Fibroblast of peridontal ligament (primary cell): Measurements from ENCODE around the gene TNFAIP8.

Experiments used
- DNase-seq: peaks from one replicate; pipeline ENCODE4 v3.0.0-alpha.2; 2010; ENCODE audit errors: extremely low read depth

The TNFAIP8 gene

DNA sequence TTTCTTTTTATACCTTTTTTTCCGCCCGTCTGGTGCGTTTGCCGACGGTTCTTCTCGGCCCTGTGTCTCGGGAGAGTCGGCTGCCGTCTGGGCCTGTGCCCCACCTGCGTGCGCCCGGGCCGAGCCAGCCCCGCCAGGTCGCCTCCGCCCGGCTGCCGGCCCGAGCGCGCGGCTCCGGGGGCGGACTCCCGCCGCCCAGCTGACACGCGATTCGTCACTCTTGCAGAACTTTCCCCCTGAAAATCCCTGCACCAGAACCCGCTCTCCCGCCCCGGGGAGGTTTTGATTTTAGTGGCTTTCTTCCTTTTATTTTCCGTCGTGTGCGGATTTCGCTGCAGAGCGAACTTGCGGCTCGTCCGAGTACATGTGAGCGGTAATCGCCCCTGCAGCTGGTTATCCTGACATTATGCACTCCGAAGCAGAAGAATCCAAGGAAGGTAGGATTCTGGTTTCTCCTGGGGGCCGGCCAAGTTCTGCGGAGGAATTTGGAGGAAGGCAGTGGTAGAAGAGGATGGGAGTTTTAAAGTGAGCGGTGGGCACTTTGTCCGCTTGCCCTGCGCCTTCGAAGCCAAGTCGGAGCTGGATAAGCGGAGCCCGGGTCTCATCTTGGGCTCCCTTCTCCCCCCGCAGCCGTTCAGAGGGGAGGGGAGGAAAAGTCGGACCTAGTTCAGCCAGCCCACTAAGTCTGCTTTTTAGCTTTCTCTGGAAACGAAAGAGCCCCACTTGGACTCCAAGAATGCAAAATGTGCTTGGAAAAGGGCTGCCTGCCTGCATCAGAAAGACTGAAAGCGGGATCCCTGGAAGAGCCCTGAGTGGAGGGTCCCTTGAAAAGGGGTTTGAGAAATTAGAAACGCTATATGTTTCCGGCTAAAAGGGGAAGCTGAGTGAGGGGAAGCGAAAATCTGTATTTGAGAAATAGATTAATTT lies at the start of gene TNFAIP8:
TSS of gene TNFAIP8 (plus strand) at position 335 of the 927 bp plus-strand sequence. CDS start at position 407, 72 bp downstream.
- DNase-seq: peak; percentile 64

DNA sequence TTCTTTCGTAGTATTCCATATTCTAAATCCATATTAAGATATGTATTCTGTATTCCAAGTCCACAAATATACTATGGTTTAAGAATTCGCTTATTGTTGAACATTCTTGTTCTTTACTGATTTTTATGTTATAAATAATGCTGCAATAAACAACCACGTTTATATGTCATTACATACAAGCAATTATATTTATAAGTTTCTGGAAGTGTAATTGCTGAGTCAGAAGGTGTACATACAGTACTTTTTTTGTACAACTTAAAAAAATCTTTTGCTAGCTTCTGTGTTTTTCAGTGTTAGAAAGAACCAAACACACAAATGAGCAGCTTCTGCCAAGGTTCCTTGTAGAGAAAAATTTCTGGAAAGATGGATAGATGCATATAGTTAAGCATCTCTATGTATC lies 48.6 kb upstream of the TNFAIP8 start:
- no peak for DNase-seq

DNA sequence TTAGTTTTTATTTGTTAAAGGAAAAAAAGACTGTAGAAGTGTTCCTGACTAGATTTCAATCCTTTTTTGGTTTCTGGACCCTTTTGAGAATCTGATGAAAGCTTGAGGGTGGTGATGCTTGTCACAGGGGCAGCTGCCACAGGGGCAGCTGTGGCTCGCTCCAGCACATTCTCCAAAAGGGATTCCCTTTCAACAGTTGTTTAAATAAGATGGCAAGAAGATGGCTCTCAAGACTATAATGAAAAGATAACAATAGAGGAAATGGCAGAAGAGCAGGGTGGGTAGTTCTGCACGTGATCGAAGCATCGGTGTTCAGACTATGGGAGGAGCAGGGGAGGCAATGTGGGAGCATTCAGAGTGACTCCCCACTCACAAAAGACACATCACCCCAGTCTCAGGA lies 46.5 kb upstream of the TNFAIP8 start:
- no peak for DNase-seq

- DNase-seq: no peak
Observed at GRCh38 chr5:119311688-119312087, 44.1 kb upstream of the TNFAIP8 start.

DNA sequence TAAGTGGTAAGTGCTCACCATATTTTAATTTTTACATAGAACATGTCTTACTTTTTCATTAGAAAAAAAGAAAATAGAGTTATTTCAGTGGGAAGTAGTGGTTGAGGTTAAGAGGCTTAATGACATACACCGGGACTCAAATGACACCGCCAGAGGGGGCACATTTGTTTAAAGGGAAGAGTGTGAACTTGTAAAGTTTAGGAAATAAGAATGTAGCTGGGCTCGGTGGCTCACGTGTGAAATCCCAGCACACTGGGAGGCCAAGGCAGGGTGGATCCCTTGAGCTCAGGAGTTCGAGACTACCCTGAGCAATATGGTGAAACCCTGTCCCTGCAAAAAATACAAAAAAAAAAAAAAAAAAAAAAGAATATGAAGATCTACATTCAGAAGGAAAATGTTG lies 43.4 kb upstream of the TNFAIP8 start:
- DNase-seq: no peak

DNA sequence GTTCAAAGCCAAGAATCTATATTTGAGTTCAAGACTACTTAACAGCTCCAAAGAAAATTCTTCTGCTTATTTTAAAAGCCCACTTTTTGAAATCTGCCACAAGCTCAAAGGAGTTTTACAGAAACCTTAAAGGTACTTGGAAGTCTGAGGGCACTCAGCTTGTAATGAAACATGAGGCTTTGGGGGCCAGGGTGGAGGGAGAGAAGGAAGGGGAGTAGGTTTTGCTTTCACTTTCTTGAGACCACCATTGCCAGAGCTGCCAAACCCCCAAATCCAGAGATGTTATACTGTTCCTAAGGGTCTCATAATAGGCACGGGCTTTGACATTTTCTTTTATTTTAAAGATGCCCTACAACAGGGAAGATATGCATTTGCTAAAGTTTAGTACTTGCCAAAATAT lies 42.6 kb upstream of the TNFAIP8 start:
- DNase-seq: no peak

- DNase-seq: peak; percentile 24
Observed at GRCh38 chr5:119313658-119314605, 41.9 kb upstream of the TNFAIP8 start.

- DNase-seq: no peak
Observed at GRCh38 chr5:119315516-119315949, 40.3 kb upstream of the TNFAIP8 start.

DNA sequence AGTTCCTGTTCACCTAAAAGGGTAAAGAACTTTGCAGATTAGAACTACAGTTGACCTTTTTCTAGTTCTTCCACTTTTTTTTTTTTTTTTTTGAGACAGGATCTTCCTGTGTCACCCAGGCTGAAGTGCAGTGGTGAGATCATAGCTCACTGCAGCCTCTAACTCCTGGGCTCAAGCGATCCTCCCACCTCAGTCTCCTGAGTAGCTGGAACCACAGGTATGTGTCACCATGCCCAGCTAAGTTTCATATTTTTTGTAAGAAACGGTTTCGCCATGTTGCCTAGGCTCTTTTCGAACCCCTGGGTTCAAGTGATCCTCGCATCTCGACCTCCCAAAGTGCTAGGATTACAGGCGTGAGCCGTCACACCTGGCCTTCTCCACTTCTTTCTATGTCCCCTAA lies 39.7 kb upstream of the TNFAIP8 start:
- DNase-seq: no peak

DNA sequence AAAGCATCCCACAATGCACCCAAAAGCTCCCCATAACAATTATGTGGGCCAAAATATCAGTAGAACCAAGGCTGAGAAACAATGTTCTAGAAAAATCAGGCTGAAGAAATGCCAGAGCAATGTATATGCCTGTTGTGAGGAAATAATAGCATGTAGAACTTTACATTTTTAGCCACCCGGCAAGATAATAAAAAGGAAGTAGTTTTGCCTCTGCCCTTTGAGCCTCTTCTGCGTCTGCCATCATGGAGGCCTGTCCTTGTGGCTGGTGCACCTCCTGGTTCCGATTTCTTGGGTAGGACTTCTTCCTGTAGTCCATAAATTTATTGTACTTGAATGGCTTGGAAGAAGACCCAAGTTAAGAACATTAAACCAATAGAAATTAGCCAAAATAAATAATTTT lies 38.9 kb upstream of the TNFAIP8 start:
- DNase-seq: no peak

DNA sequence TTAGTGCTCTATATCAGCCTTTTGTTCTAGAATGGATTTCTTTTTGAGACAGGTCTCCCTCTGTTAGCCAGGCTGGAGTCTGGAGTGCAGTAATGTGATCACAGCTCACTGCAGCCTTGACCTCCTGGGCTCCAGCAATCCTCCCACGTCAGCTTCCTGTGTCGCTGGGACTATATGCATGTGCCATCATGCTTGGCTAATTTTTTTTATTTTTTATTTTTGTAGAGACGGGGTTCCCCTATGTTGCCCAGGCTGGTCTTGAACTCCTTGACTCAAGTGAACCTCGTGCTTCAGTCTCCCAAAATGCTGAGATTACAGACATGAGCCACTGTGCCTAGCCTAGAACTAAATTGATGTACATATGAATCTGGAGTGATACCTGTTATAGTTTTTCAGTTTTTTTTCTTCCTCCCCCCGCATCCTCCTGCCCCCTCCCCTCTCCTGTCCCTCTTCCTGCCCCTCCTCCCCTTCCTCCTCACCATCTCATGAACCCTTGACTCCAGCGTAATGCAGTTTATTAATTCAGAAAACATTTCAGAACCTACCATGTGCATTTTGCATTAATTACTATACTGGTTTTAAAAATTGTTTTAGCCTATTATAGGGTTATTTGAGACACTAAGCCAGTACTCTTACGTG lies 37.4 kb upstream of the TNFAIP8 start:
- DNase-seq: no peak

DNA sequence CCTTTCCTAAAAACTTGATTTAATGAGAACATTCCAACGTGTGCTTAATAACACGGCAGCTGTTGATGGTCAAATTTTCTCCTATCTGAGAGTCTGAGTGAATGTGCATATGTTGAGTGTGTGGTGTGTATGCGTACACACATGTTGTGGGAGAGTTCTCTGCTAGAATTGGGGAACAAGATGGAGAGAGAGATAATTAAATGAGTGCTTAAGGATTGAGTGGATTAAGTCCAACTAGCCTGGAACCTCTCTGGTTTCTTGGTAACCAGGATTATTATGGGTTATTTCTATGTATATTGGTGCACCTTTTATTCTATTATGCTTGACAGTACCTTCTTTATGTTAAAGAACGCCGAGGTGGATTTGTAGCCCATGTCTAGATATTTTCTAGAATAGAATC lies 36.4 kb upstream of the TNFAIP8 start:
- DNase-seq: no peak

DNA sequence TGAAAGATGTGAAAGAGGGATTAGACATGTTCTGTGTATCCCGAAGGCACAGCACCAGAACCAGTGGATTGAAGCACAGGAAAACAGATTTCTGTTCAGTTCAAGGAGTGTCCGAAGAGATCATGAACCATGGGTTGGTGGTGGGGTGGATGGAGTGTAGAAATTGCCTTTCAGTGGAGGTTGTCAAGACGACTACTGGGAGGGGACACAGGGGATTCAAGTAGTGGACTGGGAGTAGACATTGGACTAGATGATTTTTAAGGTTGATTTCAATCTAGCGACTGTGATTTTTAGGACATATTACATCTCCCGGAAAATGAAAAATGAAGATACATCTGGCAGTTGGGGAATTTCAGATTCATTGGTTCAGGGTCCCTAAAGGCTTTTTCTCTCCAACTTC lies 35.9 kb upstream of the TNFAIP8 start:
- DNase-seq: no peak

DNA sequence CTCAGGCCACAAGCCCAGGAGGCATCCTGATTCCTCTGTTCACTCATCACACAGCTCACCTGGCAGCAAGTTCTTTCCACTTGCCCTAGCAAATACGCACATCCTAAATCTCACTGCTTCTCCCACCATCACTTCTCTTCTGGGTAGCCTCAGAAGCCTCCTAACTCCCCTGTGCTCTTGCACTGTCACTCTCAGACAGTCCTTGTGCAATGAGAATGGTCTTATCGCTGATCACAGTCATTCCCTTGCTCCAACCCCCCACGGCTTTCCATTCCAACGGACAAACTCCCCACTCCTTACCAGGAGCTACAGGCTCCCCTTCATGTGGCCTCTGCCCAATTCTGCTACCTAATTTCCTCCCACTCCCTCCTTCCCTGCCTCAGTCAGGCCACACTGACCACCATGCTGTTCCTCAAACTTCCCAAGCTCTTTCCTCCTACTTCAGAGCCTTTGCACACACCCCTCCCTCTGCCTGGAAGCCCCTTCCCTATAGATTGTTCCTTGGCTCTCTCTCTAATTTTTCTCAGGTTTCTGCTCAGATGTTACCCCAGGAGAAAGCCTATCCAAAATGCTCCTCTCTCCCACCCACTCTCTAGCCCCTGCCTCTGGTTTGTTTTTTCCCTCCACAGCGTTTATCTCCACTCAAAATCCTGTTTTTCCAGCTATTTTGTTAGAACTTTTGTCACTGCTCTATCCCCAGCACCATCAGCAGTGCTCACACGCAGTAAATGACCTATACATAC lies 34.1 kb upstream of the TNFAIP8 start:
- no peak for DNase-seq

DNA sequence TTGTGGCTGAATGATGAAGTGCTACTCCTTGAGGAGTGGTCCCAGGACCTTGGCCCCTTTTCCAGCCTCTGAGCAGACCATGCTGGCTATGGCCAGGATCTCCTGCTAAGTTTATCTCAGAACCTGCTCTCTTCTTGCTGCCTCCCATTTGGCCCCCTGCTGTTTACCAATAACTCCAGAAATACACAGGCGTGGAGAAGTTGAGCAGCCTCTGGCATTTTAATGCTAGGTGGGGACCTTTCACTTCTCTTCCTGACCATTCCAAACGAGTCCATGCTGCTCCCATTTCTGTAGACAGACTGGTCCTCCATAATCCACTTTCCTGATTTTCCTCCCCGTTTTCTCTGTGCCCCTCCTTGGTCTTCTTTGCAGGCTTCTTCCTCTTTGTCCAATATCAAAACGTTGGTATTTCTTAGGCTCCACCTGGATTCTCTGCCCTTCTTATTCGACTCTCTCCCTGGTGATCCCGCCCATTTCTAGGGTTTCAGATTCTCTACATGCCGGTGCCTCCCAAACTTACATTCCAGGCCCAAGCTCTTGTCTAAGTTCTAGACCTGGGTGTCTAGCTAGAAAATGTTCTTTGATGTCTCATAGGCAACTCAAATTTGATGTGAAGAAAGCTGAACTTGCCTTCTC lies 33.4 kb upstream of the TNFAIP8 start:
- no peak for DNase-seq

DNA sequence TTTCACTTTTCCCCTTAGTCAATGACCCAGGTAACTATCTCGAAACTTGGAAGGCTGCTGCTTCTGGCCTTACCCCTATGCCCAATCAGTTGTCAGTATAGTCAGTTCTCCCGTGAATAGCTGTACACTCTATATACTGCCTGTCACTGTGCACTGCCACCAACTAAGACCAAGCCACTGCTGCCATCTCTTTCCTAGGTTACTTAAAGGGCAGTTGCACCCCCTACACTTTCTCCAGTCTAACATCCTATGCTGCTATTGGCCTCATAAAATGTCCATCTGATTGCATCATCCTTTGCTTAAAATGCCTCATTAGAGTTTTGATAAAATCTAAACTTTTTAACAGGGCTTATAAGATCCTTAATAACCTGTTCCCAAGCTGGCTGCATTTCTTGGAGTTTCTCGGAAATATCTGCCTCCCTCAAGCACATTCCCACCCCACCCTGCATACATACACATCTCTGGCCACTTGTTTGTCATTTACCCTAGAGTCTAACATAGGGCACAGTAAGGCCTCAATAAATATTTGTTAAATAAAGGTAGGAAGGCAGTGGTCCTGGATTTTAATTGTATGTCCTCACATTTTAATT lies 32.8 kb upstream of the TNFAIP8 start:
- DNase-seq: peak; percentile 50

GRCh38 chr5:119323601-119324000 lies 32.2 kb upstream of the TNFAIP8 start:
- peak; percentile 68 for DNase-seq

GRCh38 chr5:119324842-119325241 lies 31.0 kb upstream of the TNFAIP8 start:
- DNase-seq: no peak

GRCh38 chr5:119327018-119327417 lies 28.8 kb upstream of the TNFAIP8 start:
- peak; percentile 43 for DNase-seq
